ENCODE results near the gene RAPGEF6. TPM values are rescaled to one million over a fixed set of nuclear protein-coding genes. Genes with fewer than 3 reads are reported as not detected.

The RAPGEF6 gene
- total RNA-seq, 1 experiment from 2014 or later, result 26.1 TPM

DNA sequence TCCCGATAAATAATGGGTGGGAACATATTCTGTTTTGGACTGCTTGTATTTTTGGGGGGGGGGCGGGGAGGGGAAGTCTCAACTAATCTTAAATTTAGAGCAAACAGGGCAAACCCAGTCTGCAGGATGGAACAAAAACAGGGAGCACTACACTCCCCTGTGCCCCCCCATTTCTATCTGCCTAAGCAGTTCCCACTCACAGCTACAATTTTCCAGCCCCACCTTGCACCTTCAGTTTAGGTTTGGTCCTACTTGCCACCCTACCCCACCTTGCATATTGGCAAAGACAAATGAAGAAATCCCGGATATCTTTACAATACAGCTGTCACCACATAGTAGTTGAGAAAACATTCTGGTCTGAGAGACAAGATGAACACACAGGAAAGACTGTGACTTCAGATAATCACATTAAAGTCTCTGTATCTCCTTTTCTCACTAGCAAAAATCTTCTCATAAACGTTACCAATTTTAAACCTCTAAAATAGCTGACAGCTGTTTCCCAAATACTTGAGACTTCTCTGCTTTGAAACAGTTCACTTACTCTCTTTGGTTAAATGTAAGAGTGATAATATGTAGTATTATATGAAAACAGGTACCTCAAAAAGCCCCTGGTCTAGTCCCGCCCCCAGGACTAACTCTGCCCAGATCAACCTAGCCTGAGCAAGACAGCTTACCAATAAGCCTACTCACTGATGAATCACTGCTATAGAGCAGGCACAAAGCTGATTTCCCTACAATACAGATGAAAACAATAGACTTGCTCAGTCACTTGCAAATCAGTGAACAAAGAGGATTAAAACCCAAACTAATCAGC lies 5.2 kb upstream of the RAPGEF6 start:
- CTCF ChIA-PET, result interaction anchor here (0.6 kb wide), 1 partner anchor 593 kb away, joined by 3 read pairs; no protein-coding TSS in a partner anchor
- POLR2A ChIA-PET (ENCODE audit: low non-redundant PET), result no interaction called here
- H3K27me3 ChIP-seq (replicated peaks; ENCODE audit: insufficient read depth, low read depth, low read length, poor library complexity), result no peaks in the 10 kb centered on the region

DNA sequence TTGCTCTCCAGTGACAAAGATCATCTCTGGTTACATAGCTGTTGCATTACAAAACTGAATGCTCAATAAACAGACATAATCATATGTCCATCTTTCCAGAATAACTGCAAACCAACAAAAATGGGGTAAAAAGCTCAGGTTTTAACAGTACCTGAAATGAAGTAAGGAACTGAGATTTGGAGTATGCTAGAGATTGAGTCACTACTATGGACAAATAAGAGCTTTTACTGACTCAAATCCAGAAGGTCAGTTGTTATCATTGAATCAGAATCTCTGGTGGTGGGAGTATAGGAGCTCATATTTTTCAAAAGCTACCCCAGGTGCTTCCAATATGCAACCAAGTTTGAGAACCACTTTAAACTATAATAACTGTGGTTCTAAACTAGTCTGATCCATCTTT lies 4.1 kb upstream of the RAPGEF6 start:
- Histone ChIP-seq H3K9me3 (ENCODE audit: low read depth, low read length, poor library complexity, severe bottlenecking) (no peaks in the 10 kb centered on the region), H3K27me3 (replicated peaks; ENCODE audit: insufficient read depth, low read depth, low read length, poor library complexity) (no peaks in the 10 kb centered on the region), H3K27ac (ENCODE audit: low read depth, low read length, poor library complexity, severe bottlenecking) (no peak overlapping the region), H3K4me3 (ENCODE audit: low read depth, low read length, poor library complexity, severe bottlenecking) (no peak overlapping the region), H3K4me1 (ENCODE audit: insufficient read depth, low read length, poor library complexity, severe bottlenecking) (peaks cover 6% of the 10 kb centered on the region), H3K36me3 (ENCODE audit: insufficient read depth, low read length, poor library complexity, severe bottlenecking) (no peaks in the 10 kb centered on the region)
- ChIA-PET POLR2A (ENCODE audit: low non-redundant PET) (no interaction called here), CTCF (no interaction called here)
- intact Hi-C loops (cut with micrococcal nuclease; ENCODE audit: unreplicated experiment), result loop anchor here (5.0 kb wide), 1 partner anchor 158 kb away; the partner anchor contains the start of gene FNIP1
- no peak for DNase-seq (ENCODE audit: low spot score)
- TF ChIP-seq EZH2 (IDR thresholded peaks at IDR 0.05; ENCODE audit: borderline replicate concordance, low read depth, low read length, poor library complexity, severe bottlenecking), result no peak
- TF ChIP-seq, protein P1, sequence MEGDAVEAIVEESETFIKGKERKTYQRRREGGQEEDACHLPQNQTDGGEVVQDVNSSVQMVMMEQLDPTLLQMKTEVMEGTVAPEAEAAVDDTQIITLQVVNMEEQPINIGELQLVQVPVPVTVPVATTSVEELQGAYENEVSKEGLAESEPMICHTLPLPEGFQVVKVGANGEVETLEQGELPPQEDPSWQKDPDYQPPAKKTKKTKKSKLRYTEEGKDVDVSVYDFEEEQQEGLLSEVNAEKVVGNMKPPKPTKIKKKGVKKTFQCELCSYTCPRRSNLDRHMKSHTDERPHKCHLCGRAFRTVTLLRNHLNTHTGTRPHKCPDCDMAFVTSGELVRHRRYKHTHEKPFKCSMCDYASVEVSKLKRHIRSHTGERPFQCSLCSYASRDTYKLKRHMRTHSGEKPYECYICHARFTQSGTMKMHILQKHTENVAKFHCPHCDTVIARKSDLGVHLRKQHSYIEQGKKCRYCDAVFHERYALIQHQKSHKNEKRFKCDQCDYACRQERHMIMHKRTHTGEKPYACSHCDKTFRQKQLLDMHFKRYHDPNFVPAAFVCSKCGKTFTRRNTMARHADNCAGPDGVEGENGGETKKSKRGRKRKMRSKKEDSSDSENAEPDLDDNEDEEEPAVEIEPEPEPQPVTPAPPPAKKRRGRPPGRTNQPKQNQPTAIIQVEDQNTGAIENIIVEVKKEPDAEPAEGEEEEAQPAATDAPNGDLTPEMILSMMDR (conservative IDR thresholded peaks at IDR 0.05; ENCODE audit: low read depth, low read length), result no peak
- no TSS peak for BruUV-seq (replicated peaks)

More for the DNA sequence above, 5.2 kb upstream of the RAPGEF6 start:
- H3K4me1 ChIP-seq (ENCODE audit: insufficient read depth, low read length, poor library complexity, severe bottlenecking), result peaks cover 6% of the 10 kb centered on the region
- intact Hi-C loops (cut with micrococcal nuclease; ENCODE audit: unreplicated experiment), result no loop called here
- no TSS peak for BruUV-seq (replicated peaks)
- no peak overlapping the region for H3K4me3 ChIP-seq (ENCODE audit: low read depth, low read length, poor library complexity, severe bottlenecking)
- H3K36me3 ChIP-seq (ENCODE audit: insufficient read depth, low read length, poor library complexity, severe bottlenecking), result no peaks in the 10 kb centered on the region
- TF ChIP-seq EZH2 (IDR thresholded peaks at IDR 0.05; ENCODE audit: borderline replicate concordance, low read depth, low read length, poor library complexity, severe bottlenecking), result no peak
- TF ChIP-seq, protein P1 (conservative IDR thresholded peaks at IDR 0.05; ENCODE audit: low read depth, low read length), result no peak
- H3K9me3 ChIP-seq (ENCODE audit: low read depth, low read length, poor library complexity, severe bottlenecking), result no peaks in the 10 kb centered on the region
- no peak for DNase-seq (ENCODE audit: low spot score)
- no peak overlapping the region for H3K27ac ChIP-seq (ENCODE audit: low read depth, low read length, poor library complexity, severe bottlenecking)

GRCh38 chr5:131637694-131638093 lies 2.7 kb upstream of the RAPGEF6 start:
- CTCF ChIA-PET, result no interaction called here

More at GRCh38 chr5:131637694-131638093, 2.7 kb upstream of the RAPGEF6 start:
- DNase-seq (ENCODE audit: low spot score), result peak; percentile 23
- Histone ChIP-seq H3K27ac (ENCODE audit: low read depth, low read length, poor library complexity, severe bottlenecking) (no peak overlapping the region), H3K27me3 (replicated peaks; ENCODE audit: insufficient read depth, low read depth, low read length, poor library complexity) (no peaks in the 10 kb centered on the region), H3K36me3 (ENCODE audit: insufficient read depth, low read length, poor library complexity, severe bottlenecking) (no peaks in the 10 kb centered on the region), H3K4me3 (ENCODE audit: low read depth, low read length, poor library complexity, severe bottlenecking) (no peak overlapping the region), H3K4me1 (ENCODE audit: insufficient read depth, low read length, poor library complexity, severe bottlenecking) (peaks cover 6% of the 10 kb centered on the region), H3K9me3 (ENCODE audit: low read depth, low read length, poor library complexity, severe bottlenecking) (no peaks in the 10 kb centered on the region)
- intact Hi-C loops (cut with micrococcal nuclease; ENCODE audit: unreplicated experiment), result loop anchor here (5.0 kb wide), 1 partner anchor 160 kb away; the partner anchor contains the start of gene FNIP1
- no peak for TF ChIP-seq EZH2 (IDR thresholded peaks at IDR 0.05; ENCODE audit: borderline replicate concordance, low read depth, low read length, poor library complexity, severe bottlenecking)
- TF ChIP-seq, protein P1 (conservative IDR thresholded peaks at IDR 0.05; ENCODE audit: low read depth, low read length), result no peak
- POLR2A ChIA-PET (ENCODE audit: low non-redundant PET), result no interaction called here
- no TSS peak for BruUV-seq (replicated peaks)

All from A673 (cell line).